Panc1 (cell line): Measurements from ENCODE around the gene NPAS2. TPM values are rescaled to one million over a fixed set of nuclear protein-coding genes. Genes with fewer than 3 reads are reported as not detected.
A peak's percentile ranks its signal among the peaks of the same experiment; 100 is the strongest.

Experiments used
- ATAC-seq: fragments of 200-7000 bp; cut with Tn5 transposase; 2 replicates; pipeline ENCODE4 v1.9.1; 2020; ENCODE audit warnings: mild to moderate bottlenecking, moderate library complexity
- BruUV-seq: library from RNA; stranded (reverse); fragments of 400-500 nt; replicated peaks from 2 replicates; lab custom pipeline; 2021; lab: Mats Ljungman, UMichigan
- CTCF ChIA-PET: fragments of 300-600 bp; sonication (Branson Sonifier 250); formaldehyde crosslinking; loops from one replicate; lab custom pipeline; 2022; ENCODE audit warnings: antibody characterized with exemption; lab: Charles Lee
- POLR2A ChIA-PET: fragments of 300-600 bp; sonication (Branson Sonifier 250); formaldehyde crosslinking; loops from one replicate; lab custom pipeline; 2022; ENCODE audit warnings: antibody characterized with exemption; lab: Charles Lee
- DNase-seq: peaks from one replicate; pipeline ENCODE4 v3.0.0-alpha.2; 2010; ENCODE audit warnings: low read depth, low spot score
- H3K27ac ChIP-seq: 2 replicates; pipeline ENCODE4 v1.5.1; 2011; ENCODE audit warnings: mild to moderate bottlenecking, low read length, inconsistent platforms
- H3K27me3 ChIP-seq: fragments of 200-500 bp; sonication (Bioruptor generic); 2 replicates; pipeline ENCODE4 v1.6.0; 2014; ENCODE audit warnings: low read length, inconsistent platforms; ENCODE audit not compliant: control insufficient read depth, insufficient read depth
- H3K36me3 ChIP-seq: fragments of 200-500 bp; sonication (Bioruptor generic); 2 replicates; pipeline ENCODE4 v1.5.1; 2014; ENCODE audit warnings: inconsistent platforms, mild to moderate bottlenecking, low read length, moderate library complexity; ENCODE audit not compliant: control insufficient read depth, insufficient read depth
- H3K4me1 ChIP-seq: 2 replicates; pipeline ENCODE4 v1.5.1; 2011; ENCODE audit warnings: inconsistent platforms, mild to moderate bottlenecking, low read length, moderate library complexity; ENCODE audit not compliant: control insufficient read depth, insufficient read depth
- H3K4me3 ChIP-seq, 2 experiments: 2 replicates each; pipeline ENCODE4 v1.5.1; 2011 to 2012; ENCODE audit warnings: low read depth in 2 of 2, low read length in 2 of 2, mild to moderate bottlenecking in 2 of 2, inconsistent platforms in 1 of 2, moderate library complexity in 1 of 2
- H3K9me3 ChIP-seq: fragments of 200-500 bp; sonication (Bioruptor generic); 2 replicates; pipeline ENCODE4 v1.5.1; 2014; ENCODE audit warnings: low read depth, mild to moderate bottlenecking, inconsistent platforms, low read length, moderate library complexity; ENCODE audit not compliant: control insufficient read depth, insufficient read depth
- POLR2AphosphoS5 ChIP-seq: IDR thresholded peaks from 2 replicates; pipeline ENCODE4 v1.6.1; 2012; ENCODE audit warnings: mild to moderate bottlenecking, low read depth, low read length, moderate library complexity
- SIN3A ChIP-seq: IDR thresholded peaks from 2 replicates; pipeline ENCODE4 v1.6.1; 2012; ENCODE audit warnings: low read depth, mild to moderate bottlenecking, low read length, moderate library complexity, borderline replicate concordance; ENCODE audit not compliant: insufficient read depth
- TCF7L2 ChIP-seq: IDR thresholded peaks from 2 replicates; pipeline ENCODE4 v1.6.1; 2011; ENCODE audit warnings: mild to moderate bottlenecking, low read depth, low read length, inconsistent platforms
- in situ Hi-C: cut with HindIII; loops from 2 replicates; pipeline ENCODE4 v1.10.0; 2016; ENCODE audit warnings: low sequenced_read_pairs, low pct_unique_long_range_greater_than_20kb
- intact Hi-C: fragments of 100-400 bp; cut with micrococcal nuclease; formaldehyde crosslinking; loops from one replicate; pipeline ENCODE4 v1.10.0; 2022; ENCODE audit not compliant: unreplicated experiment
- total RNA-seq: library from RNA; stranded (reverse); gene quantifications from one replicate; pipeline ENCODE4 v1.2.1, GENCODE V29; 2021; ENCODE audit not compliant: unreplicated experiment
- TF ChIP-seq, protein P1 (sequence below): fragments of 450-650 bp; IDR thresholded peaks from 2 replicates; pipeline ENCODE4 v1.5.1; 2017; ENCODE audit warnings: mild to moderate bottlenecking
- TF ChIP-seq, protein P2 (sequence below), 2 experiments: IDR thresholded peaks; 2 replicates each; pipeline ENCODE4 v1.6.1; 2011 to 2012; ENCODE audit warnings: low read depth in 2 of 2, control low read depth in 1 of 2, low read length in 1 of 2, mild to moderate bottlenecking in 1 of 2, moderate library complexity in 1 of 2; ENCODE audit not compliant: insufficient read depth in 1 of 2

NPAS2 gene
- total RNA-seq, 1 experiment from 2014 or later = 72.8 TPM

DNA sequence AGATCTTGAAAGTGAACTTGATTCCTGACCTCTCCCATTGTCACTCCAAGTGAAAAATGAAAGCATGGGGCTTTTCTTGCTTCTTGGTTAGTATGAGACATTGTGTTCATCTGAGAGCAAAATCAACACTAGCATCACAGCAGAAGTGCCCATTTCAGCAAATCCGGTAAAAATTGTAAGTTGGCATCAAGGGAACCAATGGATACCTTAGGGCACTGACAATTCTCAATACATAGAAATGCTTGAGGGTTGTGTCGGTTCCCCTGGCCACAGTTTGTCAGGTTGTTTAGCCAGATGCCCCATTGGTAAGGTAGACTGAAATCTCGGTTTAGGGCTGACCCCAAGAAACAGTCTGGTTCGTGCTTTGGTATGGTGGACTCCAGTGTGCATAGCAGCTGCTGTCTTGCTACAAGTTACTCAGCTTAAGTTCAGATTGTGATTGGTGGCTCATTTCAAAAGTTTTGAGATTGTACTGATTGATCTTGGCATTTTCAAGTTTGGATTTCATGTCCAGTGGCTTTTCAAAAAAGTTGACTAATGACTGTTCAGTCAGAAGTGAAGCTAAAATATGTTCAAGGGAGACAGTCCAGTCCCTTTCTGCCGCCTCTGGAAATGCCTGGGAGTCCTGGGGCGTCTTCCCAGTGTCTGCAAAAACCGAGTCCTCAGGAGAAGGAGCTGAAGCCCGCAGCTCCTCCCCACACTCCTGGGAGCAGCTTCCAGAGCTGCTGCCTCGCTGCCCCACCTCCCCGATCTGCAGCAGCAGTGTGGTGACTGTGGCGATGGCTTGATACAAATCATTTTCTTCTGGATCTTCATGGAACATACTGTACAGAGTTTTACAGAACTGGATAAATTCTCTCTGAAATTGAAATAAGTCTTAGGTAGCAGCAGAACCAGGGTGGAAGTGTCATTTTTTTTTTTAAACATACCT is 187.7 kb downstream of the NPAS2 start:
- Histone ChIP-seq H3K9me3 (no peaks in the 10 kb centered on the region), H3K36me3 (peaks cover 30% of the 10 kb centered on the region), H3K27ac (peak overlapping the region; percentile 77), H3K4me3 (no peak overlapping the region), H3K27me3 (no peaks in the 10 kb centered on the region), H3K4me1 (peaks cover 60% of the 10 kb centered on the region)
- ChIA-PET CTCF (interaction anchor here (1.0 to 1.1 kb wide), 3 partner anchors 198 to 413 kb away, joined by 3 to 5 read pairs (median 4); no protein-coding TSS in a partner anchor), POLR2A (interaction anchor here (0.5 to 0.7 kb wide), 2 partner anchors 67 to 184 kb away, joined by 3 to 4 read pairs; no protein-coding TSS in a partner anchor)
- in situ Hi-C loops = no loop called here
- peak; percentile 56 for ATAC-seq
- intact Hi-C loops = no loop called here
- TF ChIP-seq POLR2AphosphoS5 = peak; percentile 88
- TF ChIP-seq, protein P1, sequence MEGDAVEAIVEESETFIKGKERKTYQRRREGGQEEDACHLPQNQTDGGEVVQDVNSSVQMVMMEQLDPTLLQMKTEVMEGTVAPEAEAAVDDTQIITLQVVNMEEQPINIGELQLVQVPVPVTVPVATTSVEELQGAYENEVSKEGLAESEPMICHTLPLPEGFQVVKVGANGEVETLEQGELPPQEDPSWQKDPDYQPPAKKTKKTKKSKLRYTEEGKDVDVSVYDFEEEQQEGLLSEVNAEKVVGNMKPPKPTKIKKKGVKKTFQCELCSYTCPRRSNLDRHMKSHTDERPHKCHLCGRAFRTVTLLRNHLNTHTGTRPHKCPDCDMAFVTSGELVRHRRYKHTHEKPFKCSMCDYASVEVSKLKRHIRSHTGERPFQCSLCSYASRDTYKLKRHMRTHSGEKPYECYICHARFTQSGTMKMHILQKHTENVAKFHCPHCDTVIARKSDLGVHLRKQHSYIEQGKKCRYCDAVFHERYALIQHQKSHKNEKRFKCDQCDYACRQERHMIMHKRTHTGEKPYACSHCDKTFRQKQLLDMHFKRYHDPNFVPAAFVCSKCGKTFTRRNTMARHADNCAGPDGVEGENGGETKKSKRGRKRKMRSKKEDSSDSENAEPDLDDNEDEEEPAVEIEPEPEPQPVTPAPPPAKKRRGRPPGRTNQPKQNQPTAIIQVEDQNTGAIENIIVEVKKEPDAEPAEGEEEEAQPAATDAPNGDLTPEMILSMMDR = no peak
- BruUV-seq = TSS peak; percentile 63
- DNase-seq = no peak

DNA sequence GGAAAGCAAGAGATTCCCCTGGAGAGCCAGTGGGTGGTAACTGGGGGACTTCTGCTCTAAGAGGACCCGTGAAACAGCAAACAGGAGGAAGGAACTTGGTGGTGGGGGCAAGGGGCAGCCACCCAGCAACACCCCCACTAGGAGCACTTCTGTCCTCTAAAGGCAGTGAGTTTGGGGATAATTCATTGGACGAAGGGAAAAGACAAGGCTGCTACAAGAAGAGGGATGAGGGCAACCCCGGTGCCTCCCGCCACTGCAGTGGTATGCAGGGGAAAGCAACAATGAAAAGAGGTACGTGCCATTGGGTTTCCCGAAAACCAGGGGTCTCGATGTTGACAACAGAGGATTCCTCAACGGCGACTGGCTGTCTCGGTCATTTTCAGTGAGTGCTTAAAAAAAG is 191.2 kb downstream of the NPAS2 start:
- intact Hi-C loops = no loop called here
- Histone ChIP-seq H3K4me1 (peaks cover 56% of the 10 kb centered on the region), H3K9me3 (no peaks in the 10 kb centered on the region), H3K36me3 (peaks cover 30% of the 10 kb centered on the region; the same call in 1 of the 2 replicates), H3K4me3 (no peak overlapping the region), H3K27me3 (no peaks in the 10 kb centered on the region), H3K27ac (peak overlapping the region; percentile 45; the same call in 1 of the 2 replicates)
- ATAC-seq = no peak
- TF ChIP-seq POLR2AphosphoS5 = peak; percentile 38; the same call in 1 of the 2 replicates
- no peak for TF ChIP-seq TCF7L2
- no peak for TF ChIP-seq SIN3A
- TF ChIP-seq, protein P1 = no peak
- TF ChIP-seq, protein P2, sequence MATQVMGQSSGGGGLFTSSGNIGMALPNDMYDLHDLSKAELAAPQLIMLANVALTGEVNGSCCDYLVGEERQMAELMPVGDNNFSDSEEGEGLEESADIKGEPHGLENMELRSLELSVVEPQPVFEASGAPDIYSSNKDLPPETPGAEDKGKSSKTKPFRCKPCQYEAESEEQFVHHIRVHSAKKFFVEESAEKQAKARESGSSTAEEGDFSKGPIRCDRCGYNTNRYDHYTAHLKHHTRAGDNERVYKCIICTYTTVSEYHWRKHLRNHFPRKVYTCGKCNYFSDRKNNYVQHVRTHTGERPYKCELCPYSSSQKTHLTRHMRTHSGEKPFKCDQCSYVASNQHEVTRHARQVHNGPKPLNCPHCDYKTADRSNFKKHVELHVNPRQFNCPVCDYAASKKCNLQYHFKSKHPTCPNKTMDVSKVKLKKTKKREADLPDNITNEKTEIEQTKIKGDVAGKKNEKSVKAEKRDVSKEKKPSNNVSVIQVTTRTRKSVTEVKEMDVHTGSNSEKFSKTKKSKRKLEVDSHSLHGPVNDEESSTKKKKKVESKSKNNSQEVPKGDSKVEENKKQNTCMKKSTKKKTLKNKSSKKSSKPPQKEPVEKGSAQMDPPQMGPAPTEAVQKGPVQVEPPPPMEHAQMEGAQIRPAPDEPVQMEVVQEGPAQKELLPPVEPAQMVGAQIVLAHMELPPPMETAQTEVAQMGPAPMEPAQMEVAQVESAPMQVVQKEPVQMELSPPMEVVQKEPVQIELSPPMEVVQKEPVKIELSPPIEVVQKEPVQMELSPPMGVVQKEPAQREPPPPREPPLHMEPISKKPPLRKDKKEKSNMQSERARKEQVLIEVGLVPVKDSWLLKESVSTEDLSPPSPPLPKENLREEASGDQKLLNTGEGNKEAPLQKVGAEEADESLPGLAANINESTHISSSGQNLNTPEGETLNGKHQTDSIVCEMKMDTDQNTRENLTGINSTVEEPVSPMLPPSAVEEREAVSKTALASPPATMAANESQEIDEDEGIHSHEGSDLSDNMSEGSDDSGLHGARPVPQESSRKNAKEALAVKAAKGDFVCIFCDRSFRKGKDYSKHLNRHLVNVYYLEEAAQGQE (IDR thresholded peaks at IDR 0.05; ENCODE audit: insufficient read depth in 1 of 2, low read depth in 2 of 2, low read length in 1 of 2) = no peak
- ChIA-PET CTCF (no interaction called here), POLR2A (no interaction called here)
- DNase-seq = no peak
- no TSS peak for BruUV-seq
- in situ Hi-C loops = no loop called here
